NT2/D1 (cell line): ENCODE results near the gene TOP3A.

Experiments
- SUZ12 ChIP-seq: IDR thresholded peaks from 2 replicates; pipeline ENCODE4 v1.6.1; 2011; ENCODE audit not compliant: insufficient read length, insufficient read depth; ENCODE audit errors: extremely low read depth
- YY1 ChIP-seq: IDR thresholded peaks from 2 replicates; pipeline ENCODE4 v1.6.1; 2011; ENCODE audit not compliant: insufficient read length, insufficient read depth

- TF ChIP-seq YY1: no peak
- TF ChIP-seq SUZ12: no peak
Measured at GRCh38 chr17:18231164-18231563, 83.6 kb downstream of the TOP3A start.
